D341Med (cell line): ENCODE data around the gene ASB1.

ENCODE experiments used
- DNase-seq: peaks from one replicate; pipeline ENCODE4 v3.0.0; 2012; ENCODE audit warnings: low spot score

The ASB1 gene

GRCh38 chr2:238445409-238446190 is 18.9 kb downstream of the ASB1 start:
- no peak for DNase-seq

- DNase-seq: no peak
These were observed 19.6 kb downstream of the ASB1 start for GRCh38 chr2:238446371-238446770.

GRCh38 chr2:238448031-238448955 is 21.6 kb downstream of the ASB1 start:
- DNase-seq: no peak

GRCh38 chr2:238449241-238449640 is 22.5 kb downstream of the ASB1 start:
- no peak for DNase-seq

GRCh38 chr2:238449909-238450417 is 23.2 kb downstream of the ASB1 start:
- DNase-seq: no peak

GRCh38 chr2:238450440-238450861 is 23.7 kb downstream of the ASB1 start:
- DNase-seq: no peak

GRCh38 chr2:238453842-238454241 is 27.1 kb downstream of the ASB1 start:
- no peak for DNase-seq

- no peak for DNase-seq
These were observed 29.7 kb downstream of the ASB1 start for GRCh38 chr2:238456449-238456848.

- no peak for DNase-seq
These were observed 30.5 kb downstream of the ASB1 start for GRCh38 chr2:238456970-238457926.

GRCh38 chr2:238457927-238458324 is 31.2 kb downstream of the ASB1 start:
- no peak for DNase-seq

GRCh38 chr2:238458651-238459050 is 31.9 kb downstream of the ASB1 start:
- DNase-seq: no peak

GRCh38 chr2:238459081-238459629 is 32.4 kb downstream of the ASB1 start:
- DNase-seq: no peak

GRCh38 chr2:238461051-238461450 is 34.3 kb downstream of the ASB1 start:
- DNase-seq: no peak

- DNase-seq: no peak
These were observed 34.8 kb downstream of the ASB1 start for GRCh38 chr2:238461491-238461890.

GRCh38 chr2:238461916-238462315 is 35.2 kb downstream of the ASB1 start:
- DNase-seq: no peak

- no peak for DNase-seq
These were observed 36.2 kb downstream of the ASB1 start for GRCh38 chr2:238462782-238463396.

- DNase-seq: no peak
These were observed 37.7 kb downstream of the ASB1 start for GRCh38 chr2:238464389-238464788.

GRCh38 chr2:238465487-238466242 is 38.9 kb downstream of the ASB1 start:
- no peak for DNase-seq

- DNase-seq: no peak
These were observed 39.6 kb downstream of the ASB1 start for GRCh38 chr2:238466243-238466756.

- no peak for DNase-seq
These were observed 40.3 kb downstream of the ASB1 start for GRCh38 chr2:238467062-238467461.
